HG03066 (cell line): Measurements from ENCODE around the gene ADAMTS15.
"Not testable (repeated sequence)": the region's sequence is repeated elsewhere in the genome, so short reads cannot be mapped to it uniquely, and the experiment has no call there.

Experiments used
- ATAC-seq: cut with Tn5 transposase; IDR thresholded peaks from one replicate; pipeline ENCODE4 v1.9.1; 2021; ENCODE audit warnings: low read depth; ENCODE audit not compliant: unreplicated experiment

Gene ADAMTS15

GRCh38 chr11:130434521-130435223, 13.8 kb upstream of the ADAMTS15 start:
- peak; percentile 89 for ATAC-seq

DNA sequence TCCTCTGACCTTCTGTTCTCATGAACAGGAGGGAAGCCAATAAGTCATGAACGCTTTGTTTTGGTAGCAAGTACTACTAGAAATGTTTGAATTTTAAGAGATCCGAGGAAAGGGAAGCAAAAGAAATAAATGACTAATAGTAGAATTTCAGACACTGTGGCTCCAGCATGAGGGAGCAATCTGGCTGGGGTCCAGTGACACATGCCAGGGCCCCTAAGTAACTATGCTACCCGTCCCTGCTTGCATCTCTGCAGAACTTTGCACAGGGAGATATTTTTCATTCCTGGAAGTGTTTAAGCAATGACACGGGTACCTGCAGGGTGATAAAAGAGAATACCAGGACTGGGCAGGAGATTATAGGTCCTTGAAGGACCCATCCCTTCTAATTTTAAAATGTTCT, 12.8 kb upstream of the ADAMTS15 start:
- ATAC-seq: no peak

- no peak for ATAC-seq
These were observed 12.3 kb upstream of the ADAMTS15 start for GRCh38 chr11:130436171-130436570.

DNA sequence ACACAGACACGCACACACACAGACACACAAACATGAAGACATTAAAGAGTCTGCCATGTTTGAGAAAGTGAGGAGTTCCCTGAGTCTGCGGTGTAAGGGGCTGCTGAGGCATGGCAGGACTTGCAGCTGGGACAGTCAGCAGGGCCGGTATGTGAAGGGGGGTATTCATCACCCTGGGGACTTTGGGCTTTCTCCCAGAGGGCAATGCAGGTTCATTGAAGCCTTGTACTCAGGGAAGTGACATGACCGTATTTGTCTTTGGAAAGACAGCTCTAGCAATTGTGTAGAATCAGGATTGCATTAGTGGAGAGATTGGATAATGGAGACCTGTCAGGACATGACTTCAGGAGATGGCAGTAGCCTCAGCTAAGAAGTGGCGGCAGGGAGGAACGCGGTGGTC, 10.6 kb upstream of the ADAMTS15 start:
- no peak for ATAC-seq

DNA sequence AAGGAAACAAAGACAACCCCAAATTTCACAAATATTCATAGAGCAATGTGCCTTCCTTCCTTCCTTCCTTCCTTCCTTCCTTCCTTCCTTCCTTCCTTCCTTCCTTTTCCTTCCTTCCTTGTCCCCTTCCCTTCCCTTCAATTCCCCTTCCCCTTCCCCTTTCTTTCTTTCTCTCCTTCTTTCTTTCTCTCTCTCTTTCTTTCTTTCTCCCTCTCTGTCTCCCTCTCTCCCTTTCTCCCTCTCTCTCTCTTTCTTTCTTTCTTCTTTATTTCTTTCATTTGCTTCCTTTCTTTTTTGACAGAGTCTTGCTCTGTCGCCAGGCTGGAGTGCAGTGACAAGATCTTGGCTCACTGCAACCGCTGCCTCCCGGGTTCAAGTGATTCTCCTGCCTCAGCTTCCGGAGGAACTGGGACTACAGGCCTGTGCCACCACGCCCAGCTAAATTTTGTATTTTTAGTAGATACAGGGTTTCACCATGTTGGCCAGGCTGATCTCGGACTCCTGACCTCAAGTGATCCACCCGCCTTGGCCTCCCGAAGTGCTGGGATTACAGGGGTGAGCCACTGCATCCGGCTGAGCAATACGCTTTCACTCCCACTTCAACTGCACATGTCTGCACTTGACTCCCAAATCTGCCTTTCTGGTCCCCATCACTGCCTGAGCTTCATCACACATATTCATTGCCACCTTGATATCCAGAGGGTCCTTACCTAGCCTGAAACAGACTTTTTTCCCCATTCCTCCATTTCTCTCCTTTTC, 9.9 kb upstream of the ADAMTS15 start:
- ATAC-seq: not testable (repeated sequence)

- no peak for ATAC-seq
These were observed 9.3 kb upstream of the ADAMTS15 start for GRCh38 chr11:130439160-130439519.

DNA sequence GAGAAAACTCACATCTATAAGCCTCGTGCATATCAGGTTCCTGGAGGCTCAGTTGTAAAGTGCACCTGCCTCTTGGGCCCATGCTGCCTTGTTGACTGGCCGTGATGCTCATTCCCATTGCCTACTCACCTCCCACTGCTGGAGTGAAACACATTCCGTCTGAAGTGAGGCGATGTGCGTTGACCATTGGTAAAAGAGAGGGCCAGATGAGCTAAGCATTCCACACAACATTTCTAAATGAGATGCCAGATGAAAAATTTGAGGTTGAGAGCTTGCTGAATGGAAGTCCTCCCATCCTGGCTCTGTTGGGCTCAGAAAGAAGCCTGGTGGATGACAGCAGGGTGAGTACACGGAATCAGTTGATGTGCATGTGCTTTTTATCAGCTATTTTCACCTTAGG, 8.6 kb upstream of the ADAMTS15 start:
- no peak for ATAC-seq

GRCh38 chr11:130441719-130442118, 6.7 kb upstream of the ADAMTS15 start:
- ATAC-seq: no peak

GRCh38 chr11:130442737-130443136, 5.7 kb upstream of the ADAMTS15 start:
- ATAC-seq: no peak

DNA sequence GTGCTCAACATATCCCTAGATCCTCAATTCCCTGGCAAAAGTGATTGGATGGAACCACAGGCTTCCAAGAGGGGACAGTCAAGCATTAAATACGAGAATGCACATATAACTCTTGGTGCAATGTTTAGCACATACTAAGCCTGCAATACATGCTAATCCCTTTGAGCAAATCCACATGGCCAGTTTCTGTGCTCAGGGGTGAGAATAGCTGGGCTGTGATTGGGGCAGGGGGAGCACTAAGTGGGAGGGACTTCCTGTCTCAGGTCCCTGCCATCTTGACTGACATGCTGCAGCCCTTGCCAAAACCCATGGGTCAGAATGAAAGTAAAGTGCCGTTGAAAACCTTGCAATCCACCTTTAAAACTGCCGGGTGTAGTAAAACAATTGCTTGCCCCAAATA, 2.7 kb upstream of the ADAMTS15 start:
- ATAC-seq: no peak

DNA sequence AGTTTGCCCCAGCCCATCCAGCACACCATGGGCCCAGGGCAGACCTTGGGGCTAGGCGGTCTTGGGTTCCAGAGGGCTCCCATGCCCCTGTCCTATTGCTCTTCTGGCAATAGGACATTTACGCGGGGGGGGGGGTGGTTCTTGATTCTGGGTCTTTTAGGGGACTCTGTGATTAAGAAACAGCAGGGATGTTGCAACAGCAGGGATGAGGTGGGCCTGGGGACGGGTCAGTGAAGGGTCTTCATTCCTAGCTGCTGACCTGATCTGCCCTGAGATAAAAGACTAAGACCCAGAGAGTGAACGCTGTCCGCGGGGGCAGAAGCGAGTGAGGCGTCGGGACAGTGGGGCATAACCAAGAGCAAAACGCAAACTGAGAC, 418 bp upstream of the ADAMTS15 start:
- ATAC-seq: no peak

DNA sequence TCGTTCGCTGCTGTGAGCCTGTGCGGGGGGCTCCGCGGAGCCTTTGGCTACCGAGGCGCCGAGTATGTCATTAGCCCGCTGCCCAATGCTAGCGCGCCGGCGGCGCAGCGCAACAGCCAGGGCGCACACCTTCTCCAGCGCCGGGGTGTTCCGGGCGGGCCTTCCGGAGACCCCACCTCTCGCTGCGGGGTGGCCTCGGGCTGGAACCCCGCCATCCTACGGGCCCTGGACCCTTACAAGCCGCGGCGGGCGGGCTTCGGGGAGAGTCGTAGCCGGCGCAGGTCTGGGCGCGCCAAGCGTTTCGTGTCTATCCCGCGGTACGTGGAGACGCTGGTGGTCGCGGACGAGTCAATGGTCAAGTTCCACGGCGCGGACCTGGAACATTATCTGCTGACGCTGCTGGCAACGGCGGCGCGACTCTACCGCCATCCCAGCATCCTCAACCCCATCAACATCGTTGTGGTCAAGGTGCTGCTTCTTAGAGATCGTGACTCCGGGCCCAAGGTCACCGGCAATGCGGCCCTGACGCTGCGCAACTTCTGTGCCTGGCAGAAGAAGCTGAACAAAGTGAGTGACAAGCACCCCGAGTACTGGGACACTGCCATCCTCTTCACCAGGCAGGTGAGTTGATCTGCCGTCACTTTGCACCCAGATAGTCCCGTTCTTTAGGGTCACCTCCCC, 1.0 kb downstream of the ADAMTS15 start:
- no peak for ATAC-seq

GRCh38 chr11:130449996-130450769, 1.7 kb downstream of the ADAMTS15 start:
- no peak for ATAC-seq

DNA sequence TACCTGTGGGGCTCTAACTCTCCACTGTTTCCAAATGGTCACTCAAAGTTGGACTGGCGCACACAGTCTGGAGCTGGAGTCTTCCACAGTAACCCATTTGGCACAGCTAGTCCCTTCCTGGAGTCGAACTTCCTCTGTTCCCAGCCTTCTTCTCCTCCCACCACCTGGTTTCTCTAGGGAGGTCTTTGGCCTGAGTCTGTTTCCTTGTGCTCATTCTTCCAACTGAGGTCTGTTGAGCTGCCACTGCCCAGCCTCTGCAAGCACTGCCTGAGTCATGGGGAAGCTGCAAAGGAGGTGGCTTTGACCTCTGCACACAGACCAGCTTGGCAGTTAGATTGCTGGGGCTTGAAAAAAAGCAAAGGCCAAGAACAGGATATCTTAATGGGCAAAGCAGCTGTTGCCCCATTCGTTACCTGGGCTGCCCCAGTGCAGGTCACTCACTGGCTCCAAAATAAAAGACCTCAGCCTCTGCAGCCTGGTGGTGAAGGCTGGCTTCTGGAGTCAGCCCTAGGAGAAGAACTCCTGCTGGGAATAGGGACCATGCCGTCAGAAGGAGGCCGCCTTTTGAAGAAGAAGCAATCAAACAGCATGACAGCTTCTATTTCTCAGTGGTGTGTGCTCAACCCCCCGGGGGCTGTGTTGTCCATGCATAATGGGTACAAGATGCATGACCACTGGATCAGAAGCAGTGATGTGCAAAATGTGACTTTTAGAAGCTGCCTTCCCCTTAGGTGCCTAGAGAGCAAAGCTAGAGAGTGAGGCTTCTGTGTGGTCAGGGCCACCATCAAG, 3.0 kb downstream of the ADAMTS15 start:
- ATAC-seq: no peak

- ATAC-seq: no peak
These were observed 3.7 kb downstream of the ADAMTS15 start for GRCh38 chr11:130452176-130452575.

- ATAC-seq: no peak
These were observed 4.5 kb downstream of the ADAMTS15 start for GRCh38 chr11:130452940-130453339.

DNA sequence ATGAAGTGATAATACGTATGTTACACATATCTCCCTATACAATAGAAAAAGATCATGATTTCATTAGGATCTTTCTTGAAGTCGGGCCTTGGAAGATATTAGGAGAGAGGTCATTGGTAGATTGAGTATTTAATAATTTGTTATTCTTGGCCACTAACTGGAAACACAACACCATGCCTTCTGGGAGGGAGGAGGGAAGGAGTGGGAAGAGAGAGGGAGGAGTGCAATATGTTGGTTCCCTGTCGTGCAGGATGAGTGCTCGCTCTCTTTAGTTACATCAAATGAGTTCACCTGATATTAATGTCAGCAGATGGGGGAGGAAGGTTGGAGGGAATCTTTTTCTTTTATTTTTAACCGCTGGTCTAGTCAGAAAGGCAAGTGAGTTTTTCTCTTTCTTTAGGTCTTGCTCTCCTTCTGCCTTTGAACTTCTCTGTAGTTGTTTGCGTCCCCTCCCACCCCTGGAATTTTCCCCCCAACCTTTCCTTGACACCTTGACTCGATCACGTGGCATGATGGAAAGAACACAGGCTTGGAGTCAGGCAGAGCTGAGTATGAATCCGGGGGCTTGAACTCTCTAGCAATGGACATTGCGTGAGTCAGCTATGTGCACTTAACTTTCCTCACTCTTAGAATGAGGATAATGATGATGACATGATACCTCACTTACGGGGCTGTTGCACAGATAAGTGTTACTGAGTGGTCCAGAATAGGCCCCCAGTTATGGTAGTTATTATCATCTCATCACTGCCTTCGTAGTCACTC, 6.2 kb downstream of the ADAMTS15 start:
- ATAC-seq: no peak

GRCh38 chr11:130455483-130456127, 7.2 kb downstream of the ADAMTS15 start:
- no peak for ATAC-seq

DNA sequence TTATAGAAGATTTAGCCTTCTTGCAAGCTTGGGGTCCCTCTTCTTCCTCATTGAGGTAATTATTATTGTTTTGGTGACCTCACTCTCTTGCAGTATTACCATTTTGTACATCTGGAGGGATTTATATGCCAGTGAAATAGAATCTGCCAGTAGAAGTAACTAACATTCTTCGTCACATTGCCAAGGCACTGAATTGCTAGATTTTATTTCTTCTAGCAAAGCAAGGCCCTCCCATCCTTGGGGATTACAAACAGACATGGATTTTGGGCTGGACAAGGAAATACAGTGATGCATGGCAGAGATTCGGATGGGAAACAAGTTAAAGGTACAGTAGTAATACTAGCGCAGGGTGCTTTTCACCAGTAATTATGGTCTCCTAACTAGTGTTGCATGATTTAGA, 7.8 kb downstream of the ADAMTS15 start:
- ATAC-seq: no peak
